Measurements from ENCODE around the gene OR13C8.
"Not testable (repeated sequence)": the region's sequence is repeated elsewhere in the genome, so short reads cannot be mapped to it uniquely, and the experiment has no call there.

OR13C8 gene

GRCh38 chr9:104575456-104575855 is 6.5 kb downstream of the OR13C8 start:
- Histone ChIP-seq H3K4me1 (ENCODE audit: insufficient read depth, low read length) (no peaks in the 10 kb centered on the region), H3K27ac (ENCODE audit: low read depth, low read length) (no peak overlapping the region), H3K9ac (ENCODE audit: low read length) (no peak overlapping the region), H3K36me3 (ENCODE audit: insufficient read depth, low read length) (no peaks in the 10 kb centered on the region), H3K9me3 (ENCODE audit: low read length) (no peaks in the 10 kb centered on the region), H3K27me3 (ENCODE audit: control insufficient read depth in 1 of 2, insufficient read depth in 2 of 2, low read length in 2 of 2) (no peaks in the 10 kb centered on the region), H3K4me3 (ENCODE audit: low read depth in 1 of 2, low read length in 2 of 2) (no peak overlapping the region)

- Histone ChIP-seq H3K4me3 (ENCODE audit: low read depth in 1 of 2, low read length in 2 of 2) (no peak overlapping the region), H3K9ac (ENCODE audit: low read length) (no peak overlapping the region), H3K27ac (ENCODE audit: low read depth, low read length) (no peak overlapping the region), H3K36me3 (ENCODE audit: insufficient read depth, low read length) (no peaks in the 10 kb centered on the region), H3K9me3 (ENCODE audit: low read length) (no peaks in the 10 kb centered on the region), H3K27me3 (ENCODE audit: control insufficient read depth in 1 of 2, insufficient read depth in 2 of 2, low read length in 2 of 2) (no peaks in the 10 kb centered on the region), H3K4me1 (ENCODE audit: insufficient read depth, low read length) (no peaks in the 10 kb centered on the region)
Measured at GRCh38 chr9:104577263-104577662, 8.3 kb downstream of the OR13C8 start.

DNA sequence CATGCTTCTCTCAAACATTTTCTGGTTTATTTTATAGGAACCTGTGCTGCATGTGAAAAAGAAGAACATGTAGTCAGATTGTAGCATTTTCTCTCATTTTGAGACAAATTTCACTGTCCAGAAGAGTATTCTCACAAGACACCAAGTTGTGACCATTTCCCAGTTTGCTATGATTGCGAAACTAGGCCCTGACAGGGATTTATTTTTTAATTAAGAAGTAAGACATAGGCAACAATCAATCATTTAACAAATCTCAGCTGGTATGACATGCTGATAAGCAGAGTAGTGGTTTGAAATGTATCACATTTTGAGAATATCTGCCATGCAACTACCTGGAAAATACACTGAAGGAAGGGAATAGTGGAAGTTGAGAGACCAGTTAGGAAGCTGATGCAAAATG is 11.6 kb downstream of the OR13C8 start:
- no peaks in the 10 kb centered on the region for H3K4me1 ChIP-seq (ENCODE audit: insufficient read depth, low read length)
- H3K4me3 ChIP-seq (ENCODE audit: low read depth in 1 of 2, low read length in 2 of 2) = no peak overlapping the region

DNA sequence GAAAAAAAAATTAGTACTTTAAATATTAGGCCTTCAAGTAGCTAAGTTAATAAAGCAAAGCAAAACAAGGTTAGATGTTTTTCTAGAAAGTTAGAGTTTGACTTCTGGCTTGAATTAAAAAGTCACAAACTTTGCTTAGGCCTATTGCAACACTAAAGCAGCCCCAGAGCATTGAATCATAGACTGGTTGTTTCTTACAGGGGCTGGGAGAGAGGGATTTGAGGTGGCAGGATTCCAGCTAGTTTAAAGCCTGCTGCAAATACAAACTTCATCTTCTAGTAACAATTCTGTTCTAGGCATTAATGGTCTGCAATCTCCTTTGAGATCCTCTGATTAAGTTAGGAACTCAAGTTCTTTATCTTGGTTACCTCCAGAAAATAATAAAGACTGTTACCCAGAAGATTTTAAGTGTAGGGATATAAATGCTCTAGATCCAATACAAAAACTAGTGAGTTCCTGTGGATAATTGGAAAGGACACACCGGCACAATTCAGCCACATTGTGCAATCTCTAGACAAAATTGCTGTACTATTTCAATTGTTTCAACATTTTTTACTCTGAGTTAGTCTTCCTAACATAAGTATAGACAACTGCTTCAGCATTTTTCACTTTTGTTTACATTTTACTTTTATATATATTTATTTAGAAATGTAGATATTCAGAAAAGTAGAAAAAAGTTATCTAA is 17.7 kb downstream of the OR13C8 start:
- Histone ChIP-seq H3K4me3 (ENCODE audit: low read depth in 1 of 2, low read length in 2 of 2) (no peak overlapping the region), H3K27me3 (ENCODE audit: control insufficient read depth in 1 of 2, insufficient read depth in 2 of 2, low read length in 2 of 2) (no peaks in the 10 kb centered on the region), H3K4me1 (ENCODE audit: insufficient read depth, low read length) (no peaks in the 10 kb centered on the region), H3K36me3 (ENCODE audit: insufficient read depth, low read length) (no peaks in the 10 kb centered on the region), H3K27ac (ENCODE audit: low read depth, low read length) (no peak overlapping the region), H3K9me3 (ENCODE audit: low read length) (no peaks in the 10 kb centered on the region), H3K9ac (ENCODE audit: low read length) (no peak overlapping the region)

More for the DNA sequence above, 11.6 kb downstream of the OR13C8 start:
- H3K9me3 ChIP-seq (ENCODE audit: low read length) = no peaks in the 10 kb centered on the region
- no peaks in the 10 kb centered on the region for H3K27me3 ChIP-seq (ENCODE audit: control insufficient read depth in 1 of 2, insufficient read depth in 2 of 2, low read length in 2 of 2)
- no peak overlapping the region for H3K27ac ChIP-seq (ENCODE audit: low read depth, low read length)
- no peak overlapping the region for H3K9ac ChIP-seq (ENCODE audit: low read length)
- no peaks in the 10 kb centered on the region for H3K36me3 ChIP-seq (ENCODE audit: insufficient read depth, low read length)

- H3K36me3 ChIP-seq (ENCODE audit: insufficient read depth, low read length) = no peaks in the 10 kb centered on the region
- no peak overlapping the region for H3K4me3 ChIP-seq (ENCODE audit: low read depth in 1 of 2, low read length in 2 of 2)
- no peaks in the 10 kb centered on the region for H3K27me3 ChIP-seq (ENCODE audit: control insufficient read depth in 1 of 2, insufficient read depth in 2 of 2, low read length in 2 of 2)
- H3K27ac ChIP-seq (ENCODE audit: low read depth, low read length) = no peak overlapping the region
- H3K4me1 ChIP-seq (ENCODE audit: insufficient read depth, low read length) = no peaks in the 10 kb centered on the region
- H3K9ac ChIP-seq (ENCODE audit: low read length) = no peak overlapping the region
- H3K9me3 ChIP-seq (ENCODE audit: low read length) = no peaks in the 10 kb centered on the region
Measured at GRCh38 chr9:104589626-104590025, 20.7 kb downstream of the OR13C8 start.

- not testable (repeated sequence) for H3K27ac ChIP-seq (ENCODE audit: low read depth, low read length); H3K9me3 ChIP-seq (ENCODE audit: low read length)
Measured at GRCh38 chr9:104598749-104599148, 29.8 kb downstream of the OR13C8 start.

GRCh38 chr9:104599313-104599712 is 30.3 kb downstream of the OR13C8 start, which contains the start of gene OR13C5:
OR13C5 (minus strand) TSS chr9:104599413; CDS start chr9:104599413, 0 bp downstream.
- not testable (repeated sequence) for H3K27ac ChIP-seq (ENCODE audit: low read depth, low read length); H3K9ac ChIP-seq (ENCODE audit: low read length); H3K4me3 ChIP-seq (ENCODE audit: low read depth in 1 of 2, low read length in 2 of 2); H3K27me3 ChIP-seq (ENCODE audit: control insufficient read depth in 1 of 2, insufficient read depth in 2 of 2, low read length in 2 of 2); H3K4me1 ChIP-seq (ENCODE audit: insufficient read depth, low read length); H3K9me3 ChIP-seq (ENCODE audit: low read length); H3K36me3 ChIP-seq (ENCODE audit: insufficient read depth, low read length)

More at GRCh38 chr9:104598749-104599148, 29.8 kb downstream of the OR13C8 start:
- H3K9ac ChIP-seq (ENCODE audit: low read length); H3K27me3 ChIP-seq (ENCODE audit: control insufficient read depth in 1 of 2, insufficient read depth in 2 of 2, low read length in 2 of 2); H3K4me3 ChIP-seq (ENCODE audit: low read depth in 1 of 2, low read length in 2 of 2); H3K36me3 ChIP-seq (ENCODE audit: insufficient read depth, low read length); H3K4me1 ChIP-seq (ENCODE audit: insufficient read depth, low read length): not testable (repeated sequence)

GRCh38 chr9:104604801-104605200 is 35.8 kb downstream of the OR13C8 start:
- Histone ChIP-seq H3K27me3 (ENCODE audit: control insufficient read depth in 1 of 2, insufficient read depth in 2 of 2, low read length in 2 of 2) (no peaks in the 10 kb centered on the region), H3K27ac (ENCODE audit: low read depth, low read length) (no peak overlapping the region), H3K36me3 (ENCODE audit: insufficient read depth, low read length) (no peaks in the 10 kb centered on the region), H3K9ac (ENCODE audit: low read length) (no peak overlapping the region), H3K9me3 (ENCODE audit: low read length) (no peaks in the 10 kb centered on the region), H3K4me1 (ENCODE audit: insufficient read depth, low read length) (no peaks in the 10 kb centered on the region), H3K4me3 (ENCODE audit: low read depth in 1 of 2, low read length in 2 of 2) (no peak overlapping the region)

GRCh38 chr9:104605527-104605926 is 36.6 kb downstream of the OR13C8 start, which contains the start of gene OR13C2:
OR13C2 (minus strand) TSS chr9:104605627; CDS start chr9:104605627, 0 bp downstream.
- not testable (repeated sequence) for H3K36me3 ChIP-seq (ENCODE audit: insufficient read depth, low read length); H3K27ac ChIP-seq (ENCODE audit: low read depth, low read length); H3K4me3 ChIP-seq (ENCODE audit: low read depth in 1 of 2, low read length in 2 of 2); H3K4me1 ChIP-seq (ENCODE audit: insufficient read depth, low read length); H3K9me3 ChIP-seq (ENCODE audit: low read length); H3K9ac ChIP-seq (ENCODE audit: low read length); H3K27me3 ChIP-seq (ENCODE audit: control insufficient read depth in 1 of 2, insufficient read depth in 2 of 2, low read length in 2 of 2)

GRCh38 chr9:104606152-104606551 is 37.2 kb downstream of the OR13C8 start:
- Histone ChIP-seq H3K4me3 (ENCODE audit: low read depth in 1 of 2, low read length in 2 of 2) (no peak overlapping the region), H3K27me3 (ENCODE audit: control insufficient read depth in 1 of 2, insufficient read depth in 2 of 2, low read length in 2 of 2) (no peaks in the 10 kb centered on the region), H3K9ac (ENCODE audit: low read length) (no peak overlapping the region), H3K4me1 (ENCODE audit: insufficient read depth, low read length) (no peaks in the 10 kb centered on the region), H3K9me3 (ENCODE audit: low read length) (no peaks in the 10 kb centered on the region), H3K36me3 (ENCODE audit: insufficient read depth, low read length) (no peaks in the 10 kb centered on the region), H3K27ac (ENCODE audit: low read depth, low read length) (no peak overlapping the region)

DNA sequence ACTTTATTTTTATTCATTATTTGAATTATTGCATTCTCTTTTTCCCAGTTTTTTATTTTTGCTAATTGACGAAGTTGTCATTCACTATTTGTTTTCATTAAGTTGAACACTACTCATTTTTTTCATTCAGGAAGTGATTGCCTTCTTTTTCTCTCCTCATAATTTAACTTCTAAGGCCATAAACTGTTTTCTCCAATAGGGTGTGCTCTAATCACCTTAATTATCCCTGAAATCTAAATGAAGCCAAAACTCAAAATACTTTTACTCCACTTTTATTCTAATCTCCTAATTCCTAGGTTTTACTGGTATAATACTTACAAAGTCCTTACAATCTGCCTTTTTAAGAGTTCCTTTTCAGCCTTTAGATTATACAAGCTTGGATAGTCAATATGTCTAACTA is 39.4 kb downstream of the OR13C8 start:
- Histone ChIP-seq H3K9me3 (ENCODE audit: low read length) (no peaks in the 10 kb centered on the region), H3K27ac (ENCODE audit: low read depth, low read length) (no peak overlapping the region), H3K36me3 (ENCODE audit: insufficient read depth, low read length) (no peaks in the 10 kb centered on the region), H3K27me3 (ENCODE audit: control insufficient read depth in 1 of 2, insufficient read depth in 2 of 2, low read length in 2 of 2) (no peaks in the 10 kb centered on the region), H3K9ac (ENCODE audit: low read length) (no peak overlapping the region), H3K4me1 (ENCODE audit: insufficient read depth, low read length) (no peaks in the 10 kb centered on the region), H3K4me3 (ENCODE audit: low read depth in 1 of 2, low read length in 2 of 2) (no peak overlapping the region)

DNA sequence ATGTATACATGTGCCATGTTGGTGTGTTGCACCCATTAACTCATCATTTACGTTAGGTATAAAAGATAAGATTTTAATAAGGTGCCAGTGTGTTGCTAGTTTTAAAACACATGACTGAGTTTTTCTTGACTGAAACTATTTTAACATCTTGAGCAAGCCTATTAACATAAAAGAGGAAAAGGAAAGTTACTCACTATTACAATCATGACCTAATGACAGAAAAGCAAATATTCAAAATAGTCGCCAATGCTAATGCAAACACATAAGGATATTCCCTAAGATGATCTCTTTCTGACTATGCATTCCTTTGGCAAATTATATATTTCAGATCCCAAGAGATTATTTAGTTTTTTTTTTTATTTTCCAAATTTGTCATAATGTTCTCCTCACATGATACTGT is 42.2 kb downstream of the OR13C8 start:
- Histone ChIP-seq H3K36me3 (ENCODE audit: insufficient read depth, low read length) (no peaks in the 10 kb centered on the region), H3K27me3 (ENCODE audit: control insufficient read depth in 1 of 2, insufficient read depth in 2 of 2, low read length in 2 of 2) (no peaks in the 10 kb centered on the region), H3K4me3 (ENCODE audit: low read depth in 1 of 2, low read length in 2 of 2) (no peak overlapping the region), H3K27ac (ENCODE audit: low read depth, low read length) (no peak overlapping the region), H3K9me3 (ENCODE audit: low read length) (no peaks in the 10 kb centered on the region), H3K9ac (ENCODE audit: low read length) (no peak overlapping the region), H3K4me1 (ENCODE audit: insufficient read depth, low read length) (no peaks in the 10 kb centered on the region)
